Vagina (tissue), 2 donors: ENCODE measurements around the gene LRRC4C.

ENCODE experiments used
- POLR2A ChIP-seq, 2 donors: fragments of 450-650 bp; IDR thresholded peaks; one replicate each; pipeline ENCODE4 v1.6.1; 2017; ENCODE audit warnings: antibody characterized with exemption in 2 of 2, mild to moderate bottlenecking in 2 of 2, moderate library complexity in 2 of 2
- TF ChIP-seq, protein P1 (sequence below), 3 experiments: fragments of 450-650 bp in 2 of 3; fragments of 200-600 bp in 1 of 3; sonication (generic) in 1 of 3; IDR thresholded peaks; one replicate each; pipeline ENCODE4 v1.5.1; 2017 to 2019; ENCODE audit warnings: antibody characterized with exemption in 3 of 3, mild to moderate bottlenecking in 2 of 3, moderate library complexity in 2 of 3

DNA sequence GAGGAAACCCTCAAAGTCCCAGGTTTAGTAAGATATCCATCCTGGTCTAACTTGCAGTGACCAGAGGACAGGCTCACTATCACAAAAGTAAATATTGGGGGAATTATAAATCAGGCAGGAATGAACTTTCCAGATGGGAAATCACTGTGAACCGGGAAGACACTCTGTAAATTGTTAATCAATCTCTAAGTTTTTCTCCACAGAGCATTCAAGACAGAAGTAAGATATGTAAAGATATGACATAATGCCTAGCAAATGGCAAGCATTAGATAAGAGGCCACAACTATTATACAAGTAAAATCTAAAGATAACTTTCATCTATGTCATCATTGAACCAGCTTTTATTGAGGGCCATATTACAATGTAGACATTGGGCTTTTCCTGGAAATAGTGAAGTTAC lies 35.3 kb upstream of the LRRC4C start:
- TF ChIP-seq, protein P1, sequence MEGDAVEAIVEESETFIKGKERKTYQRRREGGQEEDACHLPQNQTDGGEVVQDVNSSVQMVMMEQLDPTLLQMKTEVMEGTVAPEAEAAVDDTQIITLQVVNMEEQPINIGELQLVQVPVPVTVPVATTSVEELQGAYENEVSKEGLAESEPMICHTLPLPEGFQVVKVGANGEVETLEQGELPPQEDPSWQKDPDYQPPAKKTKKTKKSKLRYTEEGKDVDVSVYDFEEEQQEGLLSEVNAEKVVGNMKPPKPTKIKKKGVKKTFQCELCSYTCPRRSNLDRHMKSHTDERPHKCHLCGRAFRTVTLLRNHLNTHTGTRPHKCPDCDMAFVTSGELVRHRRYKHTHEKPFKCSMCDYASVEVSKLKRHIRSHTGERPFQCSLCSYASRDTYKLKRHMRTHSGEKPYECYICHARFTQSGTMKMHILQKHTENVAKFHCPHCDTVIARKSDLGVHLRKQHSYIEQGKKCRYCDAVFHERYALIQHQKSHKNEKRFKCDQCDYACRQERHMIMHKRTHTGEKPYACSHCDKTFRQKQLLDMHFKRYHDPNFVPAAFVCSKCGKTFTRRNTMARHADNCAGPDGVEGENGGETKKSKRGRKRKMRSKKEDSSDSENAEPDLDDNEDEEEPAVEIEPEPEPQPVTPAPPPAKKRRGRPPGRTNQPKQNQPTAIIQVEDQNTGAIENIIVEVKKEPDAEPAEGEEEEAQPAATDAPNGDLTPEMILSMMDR (IDR thresholded peaks at IDR 0.05), result no peak
- TF ChIP-seq POLR2A (IDR thresholded peaks at IDR 0.05), result no peak
